Epidermal melanocyte (primary cell): ENCODE results near the gene P4HA2.

ENCODE experiments used
- DNase-seq: peaks from one replicate; pipeline ENCODE4 v3.0.0; 2011; ENCODE audit warnings: low spot score; ENCODE audit not compliant: insufficient read length

P4HA2 gene

DNA sequence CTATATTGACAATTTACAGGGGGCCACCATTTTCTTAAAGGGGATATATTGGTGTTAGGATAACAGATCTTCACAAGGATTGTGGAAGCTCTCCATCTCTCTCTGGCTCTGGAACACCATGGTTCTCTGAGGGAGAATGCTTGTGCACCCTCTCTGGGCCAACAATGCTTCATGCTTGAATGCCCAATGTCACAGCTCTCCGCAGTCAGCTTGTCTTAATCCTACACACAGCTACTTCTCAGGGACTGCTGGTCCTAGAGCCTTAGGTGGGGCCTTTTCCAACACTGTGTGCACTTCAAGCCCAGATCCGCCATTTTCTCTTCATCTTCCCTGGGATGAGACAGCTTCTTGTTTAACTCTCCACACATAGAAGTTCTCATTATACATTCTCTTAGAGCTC lies 22.9 kb upstream of the P4HA2 start:
- DNase-seq, result no peak

GRCh38 chr5:132246806-132247205 lies 19.2 kb upstream of the P4HA2 start:
- DNase-seq, result no peak

- DNase-seq, result no peak
Measured at GRCh38 chr5:132245593-132245992, 17.9 kb upstream of the P4HA2 start.

DNA sequence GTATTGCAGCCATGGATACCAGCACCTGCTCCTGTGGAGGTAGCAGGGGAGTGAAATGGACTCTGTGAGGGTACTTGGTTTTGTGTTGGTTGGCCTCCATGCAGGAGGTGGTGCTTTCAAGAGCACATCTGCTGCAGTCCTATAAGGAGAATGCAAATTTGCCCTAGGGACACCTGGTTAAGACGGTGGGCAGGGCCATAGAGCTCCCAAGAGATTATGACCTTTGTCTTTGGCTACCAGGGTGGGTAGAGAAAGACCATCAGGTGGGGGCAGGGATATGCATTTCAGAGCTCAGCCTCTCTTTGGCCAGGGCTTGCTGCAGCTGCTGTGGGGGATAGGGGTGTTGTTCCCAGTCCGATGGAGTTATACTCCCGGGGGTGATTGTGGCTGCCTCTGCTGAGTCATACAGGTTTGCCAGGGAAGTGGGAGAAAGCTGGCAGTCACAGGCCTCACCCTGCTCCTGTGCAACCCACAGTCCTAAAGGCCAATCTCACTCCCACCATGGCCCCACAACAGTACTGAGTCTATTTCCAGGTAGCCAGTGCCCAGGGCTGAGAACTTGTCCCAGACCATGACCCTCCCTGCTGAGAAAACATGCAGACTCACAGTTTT lies 15.8 kb upstream of the P4HA2 start:
- no peak for DNase-seq

DNA sequence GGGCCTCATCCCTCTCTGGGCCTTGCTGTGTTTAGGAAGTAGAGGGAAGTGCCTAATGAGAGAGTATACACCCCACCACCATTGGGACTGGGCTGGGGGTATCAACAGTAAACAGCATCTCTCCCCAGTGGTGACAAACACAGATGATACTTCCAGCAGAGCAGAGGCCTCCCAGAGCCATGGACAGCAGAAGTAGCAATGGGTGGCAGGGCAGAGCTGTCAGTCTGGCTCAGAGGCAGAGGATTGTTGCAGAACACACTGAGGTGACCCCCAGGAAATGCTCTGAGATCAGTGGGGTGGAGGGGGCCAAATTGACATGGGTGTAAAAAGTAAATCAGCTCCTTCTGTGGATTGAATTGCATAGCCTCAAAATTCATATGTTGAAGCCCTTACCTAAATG lies 12.1 kb upstream of the P4HA2 start:
- DNase-seq, result no peak

- no peak for DNase-seq
Measured at GRCh38 chr5:132238901-132239500, 11.3 kb upstream of the P4HA2 start.

- no peak for DNase-seq
Measured at GRCh38 chr5:132238169-132238744, 10.6 kb upstream of the P4HA2 start.

- DNase-seq, result no peak
Measured at GRCh38 chr5:132237670-132238069, 10.0 kb upstream of the P4HA2 start.

DNA sequence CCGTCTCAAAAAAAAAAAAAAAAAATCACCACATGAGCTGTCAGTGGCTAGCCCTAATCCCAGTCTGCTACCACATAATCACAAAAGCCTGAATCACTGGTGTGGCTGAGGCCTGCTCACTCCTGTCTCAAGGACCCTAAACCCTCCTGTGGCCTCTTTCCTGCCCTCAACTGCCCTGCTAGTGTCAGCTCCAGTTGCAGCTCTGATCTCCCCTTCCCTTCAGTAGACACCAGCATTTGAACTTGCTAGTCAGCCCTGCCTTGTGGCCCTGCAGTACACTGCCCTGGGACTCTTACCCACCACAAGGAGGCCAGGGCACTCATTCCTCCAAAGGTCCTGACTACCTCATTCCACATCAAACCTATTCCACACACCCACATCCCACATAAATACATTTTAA lies 9.5 kb upstream of the P4HA2 start:
- DNase-seq, result no peak

DNA sequence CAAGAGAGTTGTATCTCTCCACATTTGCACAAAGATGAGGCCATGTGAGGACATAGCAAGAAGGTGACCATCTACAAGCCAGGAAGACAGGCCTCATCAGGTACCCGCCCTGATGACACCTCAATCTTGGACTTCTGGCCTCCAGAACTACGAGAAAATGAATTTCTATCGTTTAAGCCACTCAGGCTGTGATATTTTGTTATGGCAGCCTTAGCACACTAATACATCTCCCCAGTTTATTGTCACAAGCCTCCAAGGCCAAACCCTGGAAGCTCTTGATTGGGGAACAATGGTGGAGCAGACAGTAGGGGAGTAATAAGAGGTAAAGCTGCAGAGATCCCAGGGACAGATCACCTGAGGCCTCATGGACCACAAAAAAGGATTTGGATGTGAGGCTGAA lies 7.7 kb upstream of the P4HA2 start:
- DNase-seq, result no peak

DNA sequence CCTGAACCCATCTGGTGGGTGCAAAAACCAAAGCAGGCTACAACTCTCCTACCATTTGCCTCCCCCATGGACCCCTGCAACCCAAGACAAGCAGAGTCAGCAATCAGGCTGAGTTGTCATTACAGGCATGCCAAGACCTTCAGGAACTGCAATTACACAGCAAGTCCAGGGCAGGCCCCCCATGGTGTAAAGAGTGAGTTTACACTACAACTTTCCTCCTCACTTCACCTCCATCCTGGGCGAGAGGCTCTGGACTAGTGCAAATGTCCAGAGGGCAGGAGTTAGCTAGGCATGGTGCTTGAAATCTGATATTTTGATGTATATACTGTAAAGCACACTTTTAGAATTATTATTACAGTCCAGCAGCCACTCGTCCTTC lies 7.0 kb upstream of the P4HA2 start:
- no peak for DNase-seq

GRCh38 chr5:132233811-132234683 lies 6.4 kb upstream of the P4HA2 start:
- no peak for DNase-seq

- no peak for DNase-seq
Measured at GRCh38 chr5:132233081-132233480, 5.4 kb upstream of the P4HA2 start.

DNA sequence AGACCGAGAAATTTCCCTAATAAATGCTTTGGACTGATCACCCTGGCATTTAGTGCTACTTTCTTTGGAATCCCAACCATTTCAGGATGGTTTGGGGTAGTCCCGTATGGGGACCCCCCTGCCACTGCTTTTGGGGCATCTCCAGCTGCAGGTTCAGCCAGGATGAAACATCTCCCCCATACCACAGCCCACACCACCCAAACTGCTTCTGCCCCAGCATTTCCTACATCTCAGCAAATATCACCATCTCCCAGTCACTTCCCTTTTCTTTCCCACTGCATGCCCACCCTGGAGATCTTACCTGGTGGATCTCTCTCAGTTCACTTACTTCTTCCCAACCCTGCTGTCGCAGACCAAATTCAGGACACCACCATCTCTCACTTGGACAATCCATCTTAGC lies 4.8 kb upstream of the P4HA2 start:
- DNase-seq, result no peak

- DNase-seq, result no peak
Measured at GRCh38 chr5:132230871-132231270, 3.2 kb upstream of the P4HA2 start.

DNA sequence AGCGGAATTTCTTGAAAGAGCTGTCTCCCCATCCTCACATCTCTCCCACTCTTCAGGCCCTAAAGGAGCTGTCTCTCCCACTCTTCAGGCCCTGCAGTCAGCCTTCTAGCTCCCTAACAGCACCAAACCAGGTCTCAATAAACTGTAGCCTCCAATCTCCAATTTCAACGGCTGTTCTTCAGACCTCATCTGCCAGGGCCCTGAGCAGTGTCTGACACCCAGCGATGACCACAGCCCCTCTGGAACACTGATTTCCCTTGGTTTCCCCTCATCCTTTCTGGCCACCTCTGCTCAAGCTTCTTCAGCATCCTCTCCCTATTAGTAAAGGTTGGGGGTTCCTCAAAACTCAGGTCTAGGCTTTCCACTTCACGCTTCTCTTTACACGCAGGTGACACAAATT lies 1.6 kb upstream of the P4HA2 start:
- no peak for DNase-seq

- no peak for DNase-seq
Measured at GRCh38 chr5:132228241-132229035, 785 bp upstream of the P4HA2 start.

DNA sequence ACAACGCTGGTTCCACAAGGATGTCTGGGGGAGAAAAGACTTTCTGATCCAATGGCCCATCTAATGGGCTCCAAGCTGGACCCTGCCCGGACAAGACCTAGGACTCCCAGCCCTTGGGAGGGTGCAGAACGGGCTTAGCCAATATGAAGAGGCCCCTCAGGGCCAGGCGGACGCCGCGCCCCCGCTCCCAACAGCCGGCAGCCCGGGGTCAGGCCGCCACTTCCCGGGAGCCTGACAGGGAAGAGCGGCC lies 493 bp downstream of the P4HA2 start:
- no peak for DNase-seq

DNA sequence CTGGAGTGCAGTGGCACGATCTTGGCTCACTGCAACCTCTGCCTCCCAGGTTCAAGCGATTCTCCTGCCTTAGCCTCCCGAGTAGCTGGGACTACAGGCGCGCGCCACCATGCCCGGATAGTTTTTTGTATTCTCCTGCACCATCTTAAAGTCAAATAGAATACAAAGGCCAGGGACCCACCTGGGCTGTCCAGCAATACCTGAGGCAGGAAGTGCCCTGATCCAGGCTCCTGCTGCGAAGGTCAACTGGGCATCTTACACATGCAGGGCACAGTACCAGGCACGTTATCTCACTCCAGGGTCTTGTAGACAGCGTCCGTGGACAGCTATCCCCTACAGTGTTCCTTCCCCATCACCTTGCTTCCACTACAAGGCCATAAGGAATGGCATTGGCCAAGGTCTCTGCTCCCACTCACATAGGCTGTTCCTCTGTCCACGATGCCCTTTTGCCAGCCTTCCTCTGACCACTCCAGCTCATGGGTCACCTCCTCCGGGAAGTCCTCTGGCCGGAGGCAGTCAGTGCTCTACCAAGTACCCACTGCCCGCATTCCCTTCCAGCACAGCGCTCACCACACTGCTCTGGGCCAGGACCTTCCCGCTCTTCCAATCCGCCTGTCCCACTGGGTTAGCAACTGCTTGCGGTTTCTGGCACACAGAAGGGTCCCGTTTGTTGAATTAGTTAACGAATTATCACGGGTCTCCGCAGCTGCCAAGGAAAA lies 978 bp downstream of the P4HA2 start:
- no peak for DNase-seq

GRCh38 chr5:132225165-132226032 lies 2.3 kb downstream of the P4HA2 start:
- no peak for DNase-seq
